ENCODE measurements around the gene SBNO2. TPM values are rescaled to one million over a fixed set of nuclear protein-coding genes. Genes with fewer than 3 reads are reported as not detected.

Gene SBNO2
- total RNA-seq, 1 donor from 2014 or later, result 4.1 TPM

- no peak for DNase-seq (ENCODE audit: low spot score in 2 of 2)
- no peak for FAIRE-seq
Measured at GRCh38 chr19:1109697-1110671, 64.1 kb downstream of the SBNO2 start.

GRCh38 chr19:1109032-1109551 is 65.0 kb downstream of the SBNO2 start:
- DNase-seq (ENCODE audit: low spot score in 2 of 2), result no peak
- no peak for FAIRE-seq

- DNase-seq (ENCODE audit: low spot score in 2 of 2) (no peak), FAIRE-seq (no peak)
Measured at GRCh38 chr19:1108291-1109031, 65.6 kb downstream of the SBNO2 start.

- DNase-seq (ENCODE audit: low spot score in 2 of 2), result no peak
- no peak for FAIRE-seq
Measured at GRCh38 chr19:1107661-1108261, 66.3 kb downstream of the SBNO2 start.

GRCh38 chr19:1106841-1107660 is 67.0 kb downstream of the SBNO2 start:
- FAIRE-seq (no peak), DNase-seq (ENCODE audit: low spot score in 2 of 2) (no peak)

GRCh38 chr19:1105873-1106840 is 67.9 kb downstream of the SBNO2 start:
- FAIRE-seq (no peak), DNase-seq (ENCODE audit: low spot score in 2 of 2) (no peak)

GRCh38 chr19:1105008-1105872 is 68.8 kb downstream of the SBNO2 start:
- DNase-seq (ENCODE audit: low spot score in 2 of 2) (peak; percentile 68 to 71), FAIRE-seq (no peak)

- FAIRE-seq, result no peak
- peak; percentile 91 to 93 for DNase-seq (ENCODE audit: low spot score in 2 of 2)
Measured at GRCh38 chr19:1104311-1105007, 69.6 kb downstream of the SBNO2 start.

- peak; percentile 100 for DNase-seq (ENCODE audit: low spot score in 2 of 2)
- peak; percentile 66 for FAIRE-seq
Measured at GRCh38 chr19:1103708-1104310, 70.3 kb downstream of the SBNO2 start, which contains the start of gene GPX4. Gene GPX4 (plus strand): TSS chr19:1103994. CDS start chr19:1104044, 50 bp downstream.

- DNase-seq (ENCODE audit: low spot score in 2 of 2) (no peak), FAIRE-seq (no peak)
Measured at GRCh38 chr19:1103132-1103707, 70.8 kb downstream of the SBNO2 start.

- FAIRE-seq, result no peak
- no peak for DNase-seq (ENCODE audit: low spot score in 2 of 2)
Measured at GRCh38 chr19:1102407-1103131, 71.5 kb downstream of the SBNO2 start.

- no peak for FAIRE-seq
- DNase-seq (ENCODE audit: low spot score in 2 of 2), result no peak
Measured at GRCh38 chr19:1101337-1101698, 72.8 kb downstream of the SBNO2 start.

- no peak for DNase-seq (ENCODE audit: low spot score in 2 of 2)
- no peak for FAIRE-seq
Measured at GRCh38 chr19:1098177-1099051, 75.7 kb downstream of the SBNO2 start.

- DNase-seq (ENCODE audit: low spot score in 2 of 2), result no peak
- no peak for FAIRE-seq
Measured at GRCh38 chr19:1097810-1098176, 76.3 kb downstream of the SBNO2 start.

All from frontal cortex (tissue), 4 donors.